HG03378 (cell line): ENCODE measurements around the gene SMYD4.
"Not testable (repeated sequence)": the region's sequence is repeated elsewhere in the genome, so short reads cannot be mapped to it uniquely, and the experiment has no call there.

Source experiments
- ATAC-seq: cut with Tn5 transposase; IDR thresholded peaks from one replicate; pipeline ENCODE4 v1.9.1; 2021; ENCODE audit warnings: mild to moderate bottlenecking, moderate library complexity; ENCODE audit not compliant: unreplicated experiment

Gene SMYD4, protein sequence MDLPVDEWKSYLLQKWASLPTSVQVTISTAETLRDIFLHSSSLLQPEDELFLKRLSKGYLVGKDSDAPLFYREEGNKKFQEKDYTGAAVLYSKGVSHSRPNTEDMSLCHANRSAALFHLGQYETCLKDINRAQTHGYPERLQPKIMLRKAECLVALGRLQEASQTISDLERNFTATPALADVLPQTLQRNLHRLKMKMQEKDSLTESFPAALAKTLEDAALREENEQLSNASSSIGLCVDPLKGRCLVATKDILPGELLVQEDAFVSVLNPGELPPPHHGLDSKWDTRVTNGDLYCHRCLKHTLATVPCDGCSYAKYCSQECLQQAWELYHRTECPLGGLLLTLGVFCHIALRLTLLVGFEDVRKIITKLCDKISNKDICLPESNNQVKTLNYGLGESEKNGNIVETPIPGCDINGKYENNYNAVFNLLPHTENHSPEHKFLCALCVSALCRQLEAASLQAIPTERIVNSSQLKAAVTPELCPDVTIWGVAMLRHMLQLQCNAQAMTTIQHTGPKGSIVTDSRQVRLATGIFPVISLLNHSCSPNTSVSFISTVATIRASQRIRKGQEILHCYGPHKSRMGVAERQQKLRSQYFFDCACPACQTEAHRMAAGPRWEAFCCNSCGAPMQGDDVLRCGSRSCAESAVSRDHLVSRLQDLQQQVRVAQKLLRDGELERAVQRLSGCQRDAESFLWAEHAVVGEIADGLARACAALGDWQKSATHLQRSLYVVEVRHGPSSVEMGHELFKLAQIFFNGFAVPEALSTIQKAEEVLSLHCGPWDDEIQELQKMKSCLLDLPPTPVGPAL

GRCh38 chr17:1829592-1830257 lies at the start of gene SMYD4, which contains the start of gene RPA1:
TSS of gene SMYD4 (minus strand) at chr17:1829902. CDS start at chr17:1827994, 1,908 bp downstream.
TSS of gene RPA1 (plus strand) at chr17:1830005. CDS start at chr17:1830094, 89 bp downstream.
- peak; percentile 48 for ATAC-seq

- ATAC-seq: no peak
These were observed 48.9 kb upstream of the SMYD4 start for GRCh38 chr17:1878419-1879121.

DNA sequence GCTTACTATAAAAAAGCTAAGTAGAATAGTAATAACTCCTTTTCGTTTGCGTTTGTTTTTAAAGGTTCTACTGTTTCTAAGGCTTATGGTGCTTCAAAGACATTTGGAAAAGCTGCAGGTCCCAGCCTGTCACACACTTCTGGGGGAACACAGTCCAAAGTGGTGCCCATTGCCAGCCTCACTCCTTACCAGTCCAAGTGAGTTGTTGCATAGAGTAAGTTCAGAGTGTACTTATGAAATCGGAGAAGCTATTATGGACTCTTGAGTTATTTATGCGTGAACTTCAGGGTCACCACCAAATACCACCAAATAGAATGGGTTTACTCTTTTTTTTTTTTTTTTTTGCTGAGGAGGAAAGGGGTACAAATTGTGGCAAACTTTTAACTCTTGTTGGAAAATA lies 45.9 kb upstream of the SMYD4 start:
- no peak for ATAC-seq

- no peak for ATAC-seq
These were observed 43.7 kb upstream of the SMYD4 start for GRCh38 chr17:1873418-1873817.

DNA sequence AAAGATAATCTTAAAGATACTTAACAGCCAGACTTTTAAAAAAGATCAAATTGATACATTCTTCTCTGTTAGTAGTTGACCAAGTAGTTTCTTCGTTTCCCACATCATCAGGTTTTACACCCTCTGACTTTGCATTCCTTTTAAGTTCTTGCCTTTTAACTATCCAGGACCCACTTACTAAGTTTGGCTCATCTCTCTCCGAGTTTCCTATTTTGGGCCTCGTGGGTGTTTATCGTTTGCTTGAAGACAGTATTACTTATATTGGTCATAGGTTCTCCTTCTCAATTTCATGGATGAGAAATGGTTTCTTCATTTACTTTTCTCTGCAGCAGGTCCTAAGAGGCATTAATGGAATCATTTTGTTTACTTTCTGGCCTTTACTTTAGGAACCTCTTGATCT lies 43.3 kb upstream of the SMYD4 start:
- no peak for ATAC-seq

DNA sequence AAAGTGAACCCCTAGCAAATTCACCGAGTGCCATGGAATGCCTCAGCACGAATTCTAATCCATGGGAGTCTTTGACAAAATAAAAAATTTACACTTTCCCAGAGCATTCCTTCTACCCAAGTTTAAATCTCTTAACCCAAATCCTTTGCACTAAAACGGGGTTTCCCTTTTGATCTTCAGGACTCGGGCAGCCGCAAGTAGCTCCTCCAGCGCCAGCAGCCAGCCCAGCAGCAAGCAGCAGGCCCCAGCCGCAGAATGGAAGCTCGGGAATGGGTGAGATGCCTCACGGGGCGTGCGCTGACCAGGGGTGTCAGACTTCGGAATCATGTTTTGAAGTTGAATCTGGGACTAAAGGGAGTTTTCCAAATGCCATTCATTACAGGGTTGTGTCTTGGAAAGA lies 42.6 kb upstream of the SMYD4 start:
- no peak for ATAC-seq

DNA sequence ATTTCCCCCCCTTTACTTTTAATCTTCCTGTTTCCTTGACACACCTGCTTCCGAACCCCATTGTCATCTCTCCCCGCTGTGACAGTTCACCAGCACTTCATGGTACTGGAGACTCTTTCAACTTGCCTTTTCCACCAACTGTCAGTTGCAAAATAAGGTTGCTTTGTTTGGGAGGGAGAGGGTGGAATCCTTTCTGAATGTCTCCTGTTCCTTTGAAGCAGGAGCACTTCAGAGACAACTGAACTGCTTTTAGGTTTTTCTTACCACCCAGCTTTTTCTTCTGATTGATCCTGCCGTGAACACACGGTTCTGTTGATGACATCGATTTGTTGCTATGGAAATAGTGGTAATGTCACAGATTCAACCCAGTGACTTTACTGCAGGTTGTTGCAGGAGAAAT lies 42.1 kb upstream of the SMYD4 start:
- no peak for ATAC-seq

DNA sequence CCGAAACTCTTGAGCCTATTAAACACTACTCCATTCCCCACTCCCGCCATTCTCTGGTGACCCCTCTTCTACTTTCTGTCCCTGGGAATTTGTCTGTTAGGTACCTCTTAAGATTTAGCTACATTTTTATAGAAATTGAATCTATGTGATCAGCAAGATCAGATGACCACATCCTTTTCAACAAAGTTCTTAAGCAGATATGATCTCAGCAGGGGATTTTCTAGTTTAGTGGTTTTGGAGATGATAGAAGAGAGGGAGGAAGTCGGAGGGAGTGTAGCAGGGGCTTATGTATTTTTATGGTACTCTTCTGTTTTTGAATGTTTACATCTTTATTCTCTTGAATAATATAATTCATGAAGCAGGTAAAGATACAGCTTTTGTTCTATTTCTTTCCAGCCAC lies 40.9 kb upstream of the SMYD4 start:
- no peak for ATAC-seq

DNA sequence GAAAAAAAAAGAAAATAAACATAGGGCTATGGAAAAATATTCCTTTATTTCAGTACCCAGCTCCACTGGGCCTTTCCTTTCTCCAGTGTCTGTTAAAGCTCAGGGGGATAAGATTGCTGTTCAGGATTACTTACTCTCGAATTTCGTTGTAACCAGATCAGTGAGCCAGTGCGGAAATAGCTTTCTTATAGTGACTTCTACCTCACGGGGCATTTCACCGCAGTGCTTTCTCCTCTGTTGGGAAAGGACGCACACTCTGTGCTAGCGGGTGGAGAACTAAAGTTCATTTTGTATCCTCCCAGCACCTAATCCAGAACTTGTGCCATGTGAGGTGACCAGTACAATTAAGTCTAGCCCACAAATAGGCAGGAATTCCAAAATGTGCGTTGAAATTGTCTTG lies 38.4 kb upstream of the SMYD4 start:
- ATAC-seq: no peak

GRCh38 chr17:1867307-1867706 lies 37.6 kb upstream of the SMYD4 start:
- no peak for ATAC-seq

DNA sequence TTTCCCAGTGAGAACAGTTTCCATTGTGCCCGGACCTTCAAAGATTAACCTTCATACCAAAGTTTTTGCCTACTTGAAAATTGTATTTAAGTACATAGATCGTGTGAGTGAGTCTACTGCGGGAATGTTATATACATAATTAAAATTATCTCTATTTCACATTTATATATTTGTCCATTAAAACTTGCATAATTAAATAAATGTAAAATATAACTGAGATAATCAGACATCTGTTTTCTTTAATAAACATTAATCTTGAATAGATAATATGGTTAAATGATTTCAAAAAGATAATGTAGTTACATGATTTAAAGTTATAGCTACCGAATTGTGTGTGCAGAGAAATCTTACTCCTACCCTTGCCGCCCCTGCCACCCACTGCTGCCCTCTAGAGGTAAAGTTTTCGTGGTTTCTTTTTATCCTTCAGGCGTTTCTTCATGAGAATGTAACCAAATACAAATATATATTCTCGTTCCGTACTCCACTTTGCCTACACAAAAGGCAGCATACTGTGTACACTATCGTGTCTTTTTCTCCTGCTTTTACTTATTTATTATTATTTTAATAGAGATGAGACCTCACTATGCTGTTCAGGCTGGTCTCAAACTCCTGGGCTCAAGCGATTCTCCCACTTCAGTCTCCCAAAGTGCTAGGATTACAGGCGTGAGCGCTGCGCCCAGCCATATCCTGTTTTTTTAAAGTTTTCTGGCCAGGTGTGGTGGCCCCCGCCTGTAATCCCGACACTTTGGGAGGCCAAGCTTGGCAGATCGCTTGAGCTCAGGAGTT lies 35.7 kb upstream of the SMYD4 start:
- ATAC-seq: no peak

- ATAC-seq: no peak
These were observed 31.8 kb upstream of the SMYD4 start for GRCh38 chr17:1861391-1862010.

DNA sequence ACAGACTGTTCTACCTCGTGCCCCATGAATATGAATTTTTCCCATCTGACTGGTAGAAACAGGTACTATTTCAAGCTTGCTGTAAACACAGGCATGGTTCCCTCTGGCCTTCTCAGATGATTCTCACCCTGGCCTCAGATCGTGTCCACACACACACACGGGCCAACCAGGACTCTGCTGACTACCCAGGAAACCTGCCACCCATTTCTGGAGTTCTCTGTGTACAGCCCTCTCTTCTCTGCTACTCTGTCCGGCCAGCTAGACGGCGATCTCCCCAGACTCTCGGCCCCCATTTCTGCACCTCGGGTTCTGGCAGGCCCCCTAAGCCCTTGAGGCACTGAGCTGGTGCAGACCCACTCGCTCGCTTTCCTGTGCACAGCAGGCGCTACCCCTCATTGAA lies 31.3 kb upstream of the SMYD4 start:
- ATAC-seq: no peak

GRCh38 chr17:1856462-1856861 lies 26.8 kb upstream of the SMYD4 start:
- ATAC-seq: not testable (repeated sequence)

DNA sequence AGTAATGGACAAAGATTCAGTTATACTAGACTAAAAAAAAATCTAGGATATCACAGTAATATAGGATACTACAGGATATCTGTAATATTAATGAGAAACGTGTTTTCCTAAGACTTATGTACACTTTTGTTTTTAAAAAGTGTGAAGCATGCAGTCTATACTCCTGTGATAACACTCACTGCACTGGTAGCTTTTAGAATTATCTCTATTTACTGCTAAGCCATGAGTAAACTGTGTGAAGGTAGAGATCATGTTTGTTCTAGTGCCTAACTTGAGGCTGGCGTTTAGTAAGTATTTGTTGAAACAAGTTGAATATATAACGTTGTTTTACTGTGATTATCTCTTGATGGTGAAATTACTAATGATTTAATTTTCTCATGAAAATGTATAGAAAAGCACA lies 24.0 kb upstream of the SMYD4 start:
- no peak for ATAC-seq

GRCh38 chr17:1852327-1852726 lies 22.6 kb upstream of the SMYD4 start:
- ATAC-seq: no peak

- no peak for ATAC-seq
These were observed 17.5 kb upstream of the SMYD4 start for GRCh38 chr17:1847191-1847590.

GRCh38 chr17:1843947-1844346 lies 14.2 kb upstream of the SMYD4 start:
- ATAC-seq: no peak

DNA sequence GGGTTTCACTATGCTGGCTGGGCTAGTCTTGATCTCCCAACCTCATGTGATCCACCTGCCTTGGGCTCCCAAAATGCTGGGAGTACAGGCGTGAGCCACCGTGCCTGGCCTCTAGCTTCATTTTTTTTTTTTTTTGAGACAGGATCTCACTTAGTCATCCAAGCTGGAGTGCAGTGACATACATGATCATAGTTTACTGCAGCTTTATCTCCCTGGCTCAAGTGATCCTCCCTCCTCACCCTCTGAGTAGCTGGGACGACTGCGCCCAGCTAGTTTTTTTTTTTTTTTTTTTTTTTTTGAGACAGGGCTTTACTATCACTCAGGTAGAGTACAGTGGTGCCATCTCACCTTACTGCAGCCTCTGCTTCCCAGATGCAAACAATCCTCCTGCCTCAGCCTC lies 9.8 kb upstream of the SMYD4 start:
- ATAC-seq: no peak
